GM10847 (cell line): ENCODE measurements around the gene ATAD2B.

Source experiments
- POLR2A ChIP-seq: IDR thresholded peaks from 2 replicates; pipeline ENCODE4 v1.6.1; 2011; ENCODE audit not compliant: insufficient read length; ENCODE audit errors: extremely low read depth

ATAD2B gene

GRCh38 chr2:23712756-23713151 is 214.2 kb downstream of the ATAD2B start:
- no peak for TF ChIP-seq POLR2A

GRCh38 chr2:23711979-23712755 is 214.8 kb downstream of the ATAD2B start:
- TF ChIP-seq POLR2A: no peak

GRCh38 chr2:23709311-23709710 is 217.6 kb downstream of the ATAD2B start:
- TF ChIP-seq POLR2A: no peak

GRCh38 chr2:23708771-23709170 is 218.2 kb downstream of the ATAD2B start:
- no peak for TF ChIP-seq POLR2A

- TF ChIP-seq POLR2A: no peak
Measured at GRCh38 chr2:23707096-23707495, 219.8 kb downstream of the ATAD2B start.

- TF ChIP-seq POLR2A: no peak
Measured at GRCh38 chr2:23706613-23707078, 220.3 kb downstream of the ATAD2B start.

GRCh38 chr2:23705771-23706612 is 220.9 kb downstream of the ATAD2B start:
- TF ChIP-seq POLR2A: no peak

GRCh38 chr2:23703583-23704385 is 223.1 kb downstream of the ATAD2B start:
- TF ChIP-seq POLR2A: no peak

GRCh38 chr2:23703037-23703582 is 223.8 kb downstream of the ATAD2B start:
- TF ChIP-seq POLR2A: no peak

- no peak for TF ChIP-seq POLR2A
Measured at GRCh38 chr2:23700627-23701026, 226.3 kb downstream of the ATAD2B start.

- TF ChIP-seq POLR2A: no peak
Measured at GRCh38 chr2:23699580-23699925, 227.4 kb downstream of the ATAD2B start.

- TF ChIP-seq POLR2A: no peak
Measured at GRCh38 chr2:23698721-23699579, 228.0 kb downstream of the ATAD2B start.
